GM18870 (cell line): ENCODE data around the gene SLC25A6.
"Not testable (repeated sequence)": the region's sequence is repeated elsewhere in the genome, so short reads cannot be mapped to it uniquely, and the experiment has no call there.

Experiments used
- ATAC-seq: cut with Tn5 transposase; IDR thresholded peaks from one replicate; pipeline ENCODE4 v1.9.1; 2021; ENCODE audit warnings: moderate library complexity; ENCODE audit not compliant: unreplicated experiment

Gene SLC25A6

GRCh38 chrX:1355131-1356046 lies 36.5 kb downstream of the SLC25A6 start:
- ATAC-seq = no peak

DNA sequence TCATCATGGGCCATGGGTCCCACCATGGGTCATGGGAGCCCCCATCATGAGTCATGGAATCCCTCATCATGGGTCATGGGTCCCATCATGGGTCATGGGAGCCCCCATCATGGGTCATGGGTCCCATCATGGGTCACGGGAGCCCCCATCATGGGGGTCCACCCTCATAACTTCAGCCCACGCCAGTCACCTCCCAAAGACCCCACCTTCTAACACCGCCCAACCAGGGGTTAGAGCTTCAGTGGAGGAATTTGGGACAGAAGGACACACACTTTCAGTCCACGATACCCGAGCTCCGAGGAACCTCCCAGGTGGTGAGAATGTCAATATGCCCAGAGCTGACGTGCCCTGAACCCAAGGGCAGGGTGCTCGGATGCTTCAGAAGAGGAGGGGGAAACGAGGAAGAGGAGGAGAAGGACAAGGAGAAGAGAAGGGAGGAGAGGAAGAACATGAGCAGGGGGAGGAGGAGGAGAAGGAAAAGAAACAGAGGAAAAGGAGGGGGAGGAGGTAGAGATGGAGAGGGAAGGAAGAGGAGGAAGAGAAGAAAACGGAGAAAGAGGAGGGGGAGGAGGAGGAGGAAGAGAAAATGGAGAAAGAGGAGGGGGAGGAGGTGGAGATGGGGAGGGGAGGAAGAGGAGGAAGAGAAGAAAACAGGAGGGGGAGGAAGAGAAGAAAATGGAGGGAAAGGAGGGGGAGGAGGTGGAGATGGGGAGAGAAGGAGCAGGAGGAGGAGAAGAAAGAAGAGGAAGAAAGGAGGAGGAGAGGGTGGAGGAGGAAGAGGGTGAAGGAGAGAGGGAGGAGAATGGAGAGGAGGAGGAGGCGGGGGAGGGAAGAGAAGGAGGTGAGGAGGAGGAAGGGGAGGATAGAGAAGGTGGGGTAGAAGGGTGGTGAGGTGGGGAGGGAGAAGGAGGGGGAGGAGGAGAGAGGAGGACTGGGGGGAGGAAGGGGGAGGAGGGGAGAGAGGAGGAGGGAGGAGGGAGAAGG lies 37.6 kb downstream of the SLC25A6 start:
- ATAC-seq = no peak

- no peak for ATAC-seq
Measured at GRCh38 chrX:1351981-1352714, 39.8 kb downstream of the SLC25A6 start.

DNA sequence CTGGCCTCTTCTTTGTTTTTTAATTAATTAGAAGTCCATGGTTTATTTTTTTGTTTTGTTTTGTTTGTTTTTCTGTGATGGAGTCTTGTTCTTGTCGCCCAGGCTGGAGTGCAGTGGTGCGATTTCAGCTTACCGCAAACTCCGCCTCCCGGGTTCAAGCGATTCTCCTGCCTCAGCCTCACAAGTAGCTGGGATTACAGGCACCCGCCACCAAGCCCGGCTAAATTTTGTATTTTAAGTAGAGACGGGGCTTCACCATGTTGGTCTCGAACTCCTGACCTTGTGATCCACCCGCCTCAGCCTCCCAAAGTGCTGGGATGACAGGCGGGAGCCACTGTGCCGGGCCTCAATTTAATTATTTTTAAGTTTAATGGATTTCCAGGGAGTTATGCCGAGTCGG lies 42.3 kb downstream of the SLC25A6 start:
- ATAC-seq = not testable (repeated sequence)

- no peak for ATAC-seq
Measured at GRCh38 chrX:1341545-1342184, 50.2 kb downstream of the SLC25A6 start.

DNA sequence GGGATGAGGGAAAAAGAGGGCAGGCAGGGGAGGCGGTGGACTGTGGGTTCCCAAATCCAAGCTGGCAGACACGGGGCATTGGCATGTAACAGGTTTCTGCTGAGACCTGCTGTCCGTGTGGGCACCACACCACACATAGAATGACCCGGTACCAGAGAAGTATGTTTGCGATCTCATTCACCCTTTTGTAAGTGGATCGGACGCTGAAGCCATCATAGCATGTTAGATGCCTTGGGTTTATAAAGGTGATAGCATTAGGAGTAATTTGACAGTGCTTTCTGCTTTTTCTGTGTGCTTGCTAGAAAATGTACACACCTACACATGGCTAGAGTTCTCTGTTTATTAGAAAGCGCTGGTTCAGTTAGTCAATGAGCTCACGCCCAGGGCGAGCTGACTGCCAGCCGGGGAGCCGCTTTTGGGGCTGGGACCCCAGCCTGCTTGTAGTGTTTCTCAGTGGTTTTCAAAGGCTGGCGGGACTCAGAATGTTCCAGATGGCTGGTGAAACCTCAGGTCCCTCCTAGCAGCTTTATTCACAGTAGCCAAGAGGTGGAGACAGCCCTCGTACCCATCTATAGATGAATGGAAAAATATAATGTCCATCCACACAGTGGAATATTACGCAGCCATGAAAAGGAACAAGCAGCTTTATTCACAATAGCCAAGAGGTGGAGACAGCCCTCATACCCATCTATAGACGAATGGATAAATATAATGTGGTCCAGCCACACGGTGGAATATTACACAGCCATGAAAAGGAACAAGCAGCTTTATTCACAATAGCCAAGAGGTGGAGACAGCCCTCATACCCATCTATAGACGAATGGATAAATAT lies 54.7 kb downstream of the SLC25A6 start:
- peak; percentile 33 for ATAC-seq

- peak; percentile 60 for ATAC-seq
Measured at GRCh38 chrX:1336331-1336943, 55.5 kb downstream of the SLC25A6 start, which contains the start of gene IL3RA. Gene IL3RA, plus strand, starts transcription at chrX:1336785. Its CDS starts 4,981 bp downstream, at chrX:1341766.
